GM21529 (cell line): ENCODE results near the gene IDI1.

Experiments used
- ATAC-seq: cut with Tn5 transposase; IDR thresholded peaks from one replicate; pipeline ENCODE4 v1.9.1; 2021; ENCODE audit not compliant: unreplicated experiment

Gene IDI1

GRCh38 chr10:996031-996430, 52.9 kb downstream of the IDI1 start:
- ATAC-seq = no peak

DNA sequence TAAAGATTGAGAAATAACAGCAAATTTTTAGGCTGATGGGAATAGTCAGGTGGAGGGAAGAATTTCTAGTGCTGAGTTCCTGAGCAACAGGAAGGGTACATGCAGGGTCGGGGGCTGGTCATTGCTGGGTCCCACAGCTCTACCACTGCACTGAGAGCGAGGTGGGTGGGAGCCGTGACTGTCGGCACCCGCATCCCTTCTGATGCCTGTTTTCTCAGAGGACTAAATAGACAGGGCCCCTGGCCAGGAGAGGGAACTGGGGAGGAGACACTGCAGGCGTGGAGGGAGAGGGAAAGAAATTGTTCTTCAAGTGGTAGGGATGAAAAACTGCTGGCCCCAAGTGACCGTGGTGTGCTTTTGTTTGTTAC, 53.4 kb downstream of the IDI1 start:
- ATAC-seq = no peak

DNA sequence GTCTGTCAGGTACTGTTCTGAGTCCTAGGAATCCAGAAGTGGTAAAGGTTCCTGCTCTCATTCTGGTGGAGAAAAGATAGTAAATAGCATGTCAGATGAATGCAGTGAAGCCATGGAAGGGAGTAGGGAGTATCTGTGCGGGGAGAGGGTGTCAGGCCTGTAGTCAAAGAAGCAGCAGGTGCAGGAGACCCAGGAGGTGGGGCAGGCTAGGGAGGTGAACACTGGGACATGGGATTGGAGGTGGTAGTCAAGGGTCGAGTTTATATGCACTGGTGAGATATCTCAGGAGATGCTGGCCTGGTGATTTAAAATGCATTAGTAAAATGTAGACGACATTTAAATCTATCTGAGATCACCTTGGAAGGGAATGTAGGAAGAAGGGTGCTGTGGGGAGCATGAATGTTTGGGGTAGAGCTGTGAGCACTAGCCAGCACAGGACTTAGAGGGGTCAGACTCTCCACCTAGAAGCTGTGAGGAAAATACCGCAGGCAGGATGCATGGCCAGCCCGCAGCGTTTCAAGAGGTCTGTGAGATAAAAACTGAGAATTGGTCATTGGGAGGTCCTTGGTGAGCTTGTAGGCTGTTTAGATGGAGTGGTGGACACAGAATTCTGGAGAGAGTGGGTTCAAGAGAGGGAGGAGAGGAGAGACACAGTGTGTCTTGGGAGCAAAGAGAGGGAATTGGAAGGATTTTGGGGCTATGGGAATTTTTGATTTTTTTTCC, 53.9 kb downstream of the IDI1 start:
- ATAC-seq = no peak

GRCh38 chr10:992871-993270, 56.0 kb downstream of the IDI1 start:
- no peak for ATAC-seq

GRCh38 chr10:992467-992866, 56.5 kb downstream of the IDI1 start:
- no peak for ATAC-seq

- no peak for ATAC-seq
Observed at GRCh38 chr10:990808-991207, 58.1 kb downstream of the IDI1 start.
